IPS-11a (cell line): ENCODE results near the gene CCDC51.
A peak's percentile ranks its signal among the peaks of the same experiment; 100 is the strongest.

Experiments
- H3K4me3 ChIP-seq: one replicate; pipeline ENCODE4 v1.5.1; 2013; ENCODE audit warnings: low read depth, low read length, control low read depth

Gene CCDC51

DNA sequence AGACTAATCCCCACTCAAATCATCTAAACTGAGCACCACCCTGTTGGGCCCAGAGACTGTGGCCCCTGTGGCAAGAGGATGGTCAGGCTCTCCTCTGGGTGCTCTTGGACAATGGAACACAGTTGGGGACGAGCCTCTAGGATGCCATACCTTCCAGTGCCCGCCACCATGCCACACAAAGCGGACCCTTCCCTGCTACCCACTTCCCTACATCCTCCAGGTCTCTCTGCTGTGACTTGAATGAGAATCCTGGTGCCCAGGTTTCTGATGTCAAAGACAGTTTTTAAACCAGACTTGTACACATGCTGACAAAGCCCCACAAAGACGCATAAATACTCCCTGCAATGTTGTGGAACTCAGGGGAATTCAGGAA lies 4.7 kb downstream of the CCDC51 start:
- no peak overlapping the region for H3K4me3 ChIP-seq

DNA sequence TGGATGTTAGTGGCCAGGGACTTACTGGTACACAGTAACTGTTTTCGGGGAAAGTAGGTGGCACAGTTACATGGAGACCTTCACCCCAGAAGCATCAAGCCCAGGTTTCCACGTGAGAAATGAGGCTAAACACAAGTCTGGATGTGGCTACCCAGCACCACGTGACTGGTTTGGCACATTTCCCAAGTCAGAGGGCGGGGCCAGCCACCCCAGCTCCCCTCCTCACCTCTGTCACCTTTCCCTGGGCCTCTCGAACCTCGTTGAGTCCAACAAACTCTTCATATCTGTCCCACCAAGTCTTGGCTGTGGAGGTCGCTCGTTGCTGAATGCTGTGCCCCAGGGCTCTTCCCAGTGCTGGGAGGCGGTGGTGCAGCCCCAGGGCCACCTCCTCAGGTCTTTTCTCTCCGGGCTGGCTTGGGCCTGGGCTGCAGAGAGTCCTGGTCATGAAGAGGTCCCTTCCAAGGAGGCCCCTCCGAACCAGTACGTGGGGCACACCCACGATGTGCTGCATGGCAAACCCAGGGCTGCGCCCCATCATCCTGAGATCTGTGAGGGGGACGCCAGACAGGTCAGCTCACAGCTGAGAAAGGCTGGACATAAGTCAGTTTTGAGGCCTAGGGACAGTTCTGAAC lies 5.2 kb downstream of the CCDC51 start:
- no peak overlapping the region for H3K4me3 ChIP-seq

DNA sequence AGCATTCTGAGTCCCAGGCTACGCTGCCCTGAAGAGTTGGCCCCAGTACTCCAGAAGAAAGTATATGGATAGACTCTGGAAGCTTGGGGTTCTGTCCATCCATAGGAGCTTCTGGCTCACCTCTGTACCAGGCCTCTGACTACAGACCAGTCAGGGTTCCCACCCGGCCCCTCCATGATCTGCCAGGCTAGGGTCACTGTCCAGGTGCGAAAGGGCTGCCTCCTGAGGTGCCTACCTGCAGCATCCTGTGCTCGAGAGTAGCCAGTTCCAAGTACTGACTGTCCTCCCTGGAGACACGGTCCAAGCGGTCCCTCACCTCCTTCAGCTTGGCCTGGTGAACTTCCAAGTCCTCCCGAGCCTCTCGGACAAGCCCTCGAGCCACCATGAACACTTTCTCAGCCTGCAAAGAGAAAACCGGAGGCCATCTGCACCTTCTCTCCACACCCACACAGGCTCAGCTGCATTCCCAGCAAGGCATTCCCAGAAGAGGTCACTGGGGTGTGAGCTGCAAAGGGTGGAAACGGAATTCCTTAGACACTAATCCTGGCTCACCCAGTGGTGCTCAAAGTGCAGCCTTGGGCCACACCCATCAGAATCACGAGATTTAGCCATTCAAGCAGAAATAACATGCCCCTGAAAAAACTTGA lies 6.3 kb downstream of the CCDC51 start:
- H3K4me3 ChIP-seq = no peak overlapping the region

DNA sequence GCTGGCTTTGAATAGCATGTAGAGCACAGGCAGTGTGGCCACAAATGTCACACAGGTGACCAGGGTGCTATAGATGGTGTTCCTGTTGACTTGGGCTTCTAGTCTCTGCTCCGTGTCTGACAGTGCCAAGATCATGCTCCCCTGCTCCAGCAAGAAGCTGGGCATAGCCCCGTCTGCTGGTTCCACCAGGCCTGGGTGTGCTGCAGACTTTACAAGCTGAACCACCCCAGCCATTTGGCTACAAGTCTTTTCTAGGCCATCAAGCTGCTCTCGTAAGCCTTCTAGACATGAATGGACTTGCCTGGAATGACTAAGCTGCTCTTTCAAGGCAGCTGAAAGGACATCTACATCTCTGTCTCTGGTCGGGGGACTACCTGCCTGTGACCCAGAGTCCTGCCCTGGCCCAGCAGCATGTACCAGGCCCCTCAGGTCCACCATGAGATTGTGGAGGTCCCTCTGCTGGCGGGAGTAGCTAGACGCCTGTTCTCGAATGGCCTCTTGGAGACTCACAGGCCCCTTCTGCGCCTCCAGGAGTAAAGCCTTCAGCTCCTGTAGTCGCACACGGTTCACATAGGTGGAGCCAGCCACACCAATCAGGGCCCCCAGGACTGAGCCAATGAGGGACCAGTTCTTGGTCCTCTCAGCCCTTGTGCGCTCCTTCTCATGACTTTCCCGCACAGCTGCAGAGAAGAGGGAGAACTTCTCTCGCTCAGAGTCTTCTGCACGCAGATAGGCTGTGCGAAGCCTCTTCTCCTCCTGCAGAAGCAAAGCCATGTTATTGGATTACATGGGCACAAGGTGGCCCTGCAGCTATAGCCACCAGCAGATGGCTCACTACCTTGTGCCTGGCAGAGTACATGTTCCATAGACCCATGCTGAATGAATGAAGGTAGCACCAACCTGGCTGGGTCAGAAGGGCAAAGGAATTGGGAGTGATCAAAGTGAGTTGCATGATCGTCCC lies 7.2 kb downstream of the CCDC51 start:
- H3K4me3 ChIP-seq = no peak overlapping the region

DNA sequence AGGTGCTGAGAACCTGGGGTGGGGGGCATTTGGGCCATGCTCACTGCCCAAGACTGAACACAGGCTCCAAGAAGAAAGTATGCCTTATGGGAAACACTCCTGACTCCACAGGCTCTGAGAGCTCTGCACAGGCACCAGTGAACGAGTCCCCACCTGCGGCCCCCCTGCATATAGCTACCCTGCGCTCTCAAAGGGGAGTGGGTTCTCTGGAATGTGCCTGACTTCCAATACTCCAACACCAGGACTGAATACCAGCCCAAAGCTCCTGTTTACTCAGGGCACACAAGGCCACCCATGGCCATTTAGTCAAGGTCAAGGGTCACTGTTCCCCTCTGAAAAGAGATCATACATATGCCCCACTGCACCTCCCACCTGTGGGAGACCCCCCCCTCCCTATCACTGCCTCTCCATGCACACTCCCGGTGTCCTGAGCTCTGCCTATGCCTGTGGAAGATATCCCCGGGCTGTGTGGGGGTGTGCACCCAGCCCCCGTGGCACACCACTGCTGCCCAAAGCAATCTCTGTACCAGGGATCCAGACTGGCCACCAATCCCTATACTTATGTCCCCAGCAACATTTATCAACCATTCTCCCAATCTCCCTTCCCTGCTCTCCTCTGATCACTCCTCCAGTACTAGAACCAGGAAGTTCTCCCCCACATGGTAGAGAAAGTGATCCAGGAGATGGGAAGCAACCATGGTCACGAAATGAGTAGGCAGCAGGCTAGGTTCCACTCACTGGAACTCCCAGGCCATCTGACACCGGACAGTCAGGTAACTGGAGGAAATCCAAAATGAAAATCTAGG lies 8.5 kb downstream of the CCDC51 start:
- no peak overlapping the region for H3K4me3 ChIP-seq

DNA sequence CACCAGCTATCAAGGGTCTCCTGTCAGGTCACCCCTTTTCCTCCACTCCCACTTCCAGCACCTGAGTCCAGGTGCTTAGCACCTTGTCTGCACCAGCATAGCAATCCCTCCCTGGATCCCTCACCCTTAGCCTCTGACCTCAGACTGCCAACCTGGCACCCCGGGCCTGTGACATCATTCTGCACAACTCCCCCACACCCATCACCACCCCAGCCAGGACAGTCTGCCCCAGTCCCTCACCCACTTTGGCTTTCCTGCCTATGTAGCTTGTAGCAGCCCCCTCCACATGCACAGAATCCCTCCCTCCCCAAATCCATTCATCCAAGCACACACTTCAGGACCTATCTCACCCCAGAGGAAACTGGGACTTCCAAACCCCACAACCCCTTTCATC lies 9.2 kb downstream of the CCDC51 start:
- no peak overlapping the region for H3K4me3 ChIP-seq

DNA sequence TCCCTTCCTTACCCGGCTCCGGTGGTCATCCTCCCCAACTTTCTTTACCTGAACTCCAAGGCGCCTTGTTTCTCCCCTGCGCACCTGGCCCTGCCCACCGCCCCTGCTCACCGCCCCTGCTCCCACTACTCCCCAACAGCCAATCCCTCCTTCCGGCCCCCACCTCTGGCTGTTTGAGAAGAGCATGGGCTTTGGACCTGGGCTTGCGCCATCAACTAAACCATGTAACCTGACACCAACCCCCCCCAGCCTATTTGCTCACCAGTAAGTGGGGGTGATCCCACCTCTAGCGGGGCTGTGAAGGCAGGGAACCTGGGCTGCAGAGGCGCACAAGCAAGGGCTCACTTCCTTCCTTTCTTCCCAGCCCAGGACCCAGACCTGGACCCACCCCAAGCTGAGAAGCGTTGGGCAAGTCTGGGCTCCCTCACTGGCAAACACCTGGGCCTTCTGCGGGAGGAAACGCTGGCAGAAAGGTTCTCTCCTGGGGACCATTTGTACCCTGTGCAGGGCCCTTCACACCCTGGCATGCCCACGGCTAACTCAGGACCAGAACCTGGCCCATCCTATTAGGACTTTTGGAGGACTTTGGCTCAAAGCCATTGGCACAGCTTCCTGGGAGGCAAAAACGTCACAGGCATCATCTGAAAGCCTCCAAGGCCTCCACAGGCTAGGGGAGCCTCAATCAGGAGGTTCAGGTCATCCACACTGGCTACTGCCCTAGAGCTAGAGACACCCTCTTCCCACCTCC lies 9.8 kb downstream of the CCDC51 start, which contains the start of gene PLXNB1:
TSS of gene PLXNB1 (minus strand) at position 127 of the 748 bp plus-strand sequence. CDS start 5,475 bp downstream, outside the sequence.
- peak within 1 kb of the TSS; percentile 63 for H3K4me3 ChIP-seq

DNA sequence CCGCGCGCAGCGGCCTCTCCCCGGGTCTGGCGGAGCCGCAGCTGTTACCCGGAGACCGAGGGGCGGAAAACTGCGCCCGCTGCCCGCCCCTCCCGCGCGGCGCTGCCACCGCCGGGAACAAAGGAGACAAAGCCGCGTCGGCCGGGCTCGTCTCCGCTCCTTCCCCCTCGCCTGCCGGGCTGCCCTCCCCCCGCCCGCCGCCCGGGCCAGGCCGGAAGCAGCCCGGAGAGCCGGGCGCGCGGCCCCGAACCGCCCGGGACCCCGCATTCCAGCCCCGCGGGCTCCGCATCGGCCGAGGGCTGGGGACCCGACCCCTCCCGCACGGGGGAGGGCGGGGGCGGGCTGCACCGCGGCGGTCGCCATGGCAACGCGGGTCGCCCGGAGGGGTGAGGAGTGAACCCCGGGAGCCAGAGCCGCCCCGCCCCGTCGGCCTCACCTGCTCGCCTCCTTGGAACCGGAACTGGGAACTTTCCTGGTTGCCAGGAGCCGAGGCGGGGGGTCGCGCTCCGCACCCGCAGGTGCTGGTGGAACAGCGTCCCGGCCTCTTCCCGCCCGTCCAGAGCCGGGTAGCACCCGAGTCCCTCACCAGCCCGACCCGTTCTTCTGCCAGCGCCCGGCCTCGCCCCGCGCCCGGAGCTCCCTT lies 10.5 kb downstream of the CCDC51 start:
- H3K4me3 ChIP-seq = peak overlapping the region; percentile 63

DNA sequence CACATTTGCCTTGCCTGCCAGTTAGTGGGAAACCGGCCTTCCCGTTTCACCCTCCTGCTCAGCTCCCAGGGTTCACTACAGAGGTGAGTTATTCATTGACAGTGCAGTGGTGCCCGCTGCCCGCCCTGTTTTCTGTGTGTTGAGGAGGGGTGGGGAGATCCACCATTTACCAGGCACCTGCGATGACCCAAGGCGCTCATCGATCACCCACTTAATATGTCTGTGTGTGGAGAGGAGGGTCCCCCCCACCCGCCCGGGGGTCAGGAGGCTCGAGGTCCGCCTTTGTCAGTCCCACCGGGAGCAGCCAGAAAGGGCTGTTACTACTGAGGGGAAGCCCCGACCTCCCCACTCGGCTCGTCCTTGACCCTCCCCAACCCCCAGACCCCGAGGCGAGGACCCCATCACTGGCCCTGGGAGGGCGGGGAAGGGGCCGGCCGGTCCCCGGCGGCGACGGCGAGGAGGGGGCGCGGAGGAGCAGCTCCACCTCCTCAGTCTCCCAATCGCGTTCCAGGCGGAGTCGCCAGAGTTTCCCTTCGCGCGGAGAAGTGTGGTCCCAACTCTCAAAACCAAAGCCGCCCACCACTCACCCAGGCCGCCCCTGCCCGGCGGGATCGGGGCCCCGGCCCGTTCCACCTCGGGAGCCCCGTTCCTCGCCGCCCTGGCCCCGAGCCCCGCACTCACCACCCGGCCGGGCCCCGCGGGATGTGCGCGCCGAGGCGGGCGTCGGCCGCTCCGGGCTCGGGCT lies 11.2 kb downstream of the CCDC51 start:
- peak overlapping the region; percentile 63 for H3K4me3 ChIP-seq

DNA sequence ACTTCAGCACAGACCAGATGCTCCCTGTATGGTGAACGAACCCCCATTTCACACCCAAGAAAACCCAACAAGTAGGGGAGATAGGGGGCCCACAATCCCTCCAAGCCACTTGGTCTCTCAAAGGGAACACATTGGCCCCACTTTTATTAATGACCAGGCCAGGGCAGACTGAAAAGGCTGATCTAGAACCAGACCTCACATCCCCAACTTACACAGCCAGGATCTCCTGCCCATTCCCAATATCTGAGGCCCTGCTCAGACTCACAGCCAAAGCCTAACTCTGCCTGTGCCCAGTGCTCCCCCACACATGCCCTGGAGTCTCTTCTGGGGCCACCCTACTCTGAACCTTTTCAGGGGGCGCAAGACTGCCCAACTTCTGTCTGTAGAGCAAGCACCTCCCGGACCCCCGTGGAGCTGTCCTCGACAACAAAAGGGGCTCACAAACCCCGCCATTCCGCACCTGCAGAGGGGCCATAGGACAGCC lies 11.8 kb downstream of the CCDC51 start:
- peak overlapping the region; percentile 63 for H3K4me3 ChIP-seq

DNA sequence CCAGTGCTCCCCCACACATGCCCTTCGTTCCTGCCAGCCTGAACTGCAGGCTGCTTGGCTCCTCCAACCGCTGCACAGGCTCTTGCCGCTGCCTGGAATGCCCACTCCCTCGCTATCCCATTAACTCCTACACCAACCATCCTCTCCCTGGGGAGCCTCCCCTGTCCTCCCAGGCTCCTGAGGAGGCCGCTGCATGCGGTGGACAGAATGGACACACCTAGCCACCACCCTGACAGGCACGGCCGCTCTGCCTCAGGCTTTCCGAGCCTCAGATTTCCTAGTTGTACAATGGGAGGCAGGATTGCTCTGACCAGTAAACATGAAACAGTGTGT lies 12.3 kb downstream of the CCDC51 start:
- H3K4me3 ChIP-seq = no peak overlapping the region

DNA sequence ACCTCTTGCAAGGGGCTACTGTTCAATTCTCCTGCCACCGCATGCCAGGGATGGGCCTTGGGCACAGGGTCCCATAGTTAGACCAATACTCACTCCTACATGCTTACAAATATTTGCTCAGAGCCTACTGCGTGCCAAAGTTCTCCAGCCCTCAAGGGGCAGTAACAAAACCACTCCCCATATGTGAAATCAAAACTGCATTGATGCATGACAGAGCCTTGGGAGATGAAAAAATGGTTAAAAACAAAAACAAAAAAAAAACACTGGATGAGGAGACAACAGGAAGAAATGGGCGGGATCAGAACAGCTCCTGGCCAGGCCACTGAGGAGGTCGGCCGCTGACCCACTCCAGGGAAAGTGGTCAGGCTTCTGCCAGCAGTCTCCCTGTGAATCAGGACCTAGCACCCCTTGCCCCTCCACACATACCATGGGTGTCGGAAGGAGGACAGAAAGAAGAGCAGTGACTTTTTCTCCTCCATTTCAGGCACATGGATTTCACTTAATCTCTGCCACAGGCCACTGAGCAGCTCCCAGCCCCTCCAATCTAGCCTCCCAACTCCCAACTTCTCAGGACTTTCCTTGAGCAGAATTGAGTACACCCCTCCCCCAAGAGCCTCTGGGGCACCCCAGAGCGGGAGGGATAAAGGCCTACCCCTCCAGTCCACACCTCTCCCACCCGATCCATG lies 12.8 kb downstream of the CCDC51 start:
- H3K4me3 ChIP-seq = no peak overlapping the region

DNA sequence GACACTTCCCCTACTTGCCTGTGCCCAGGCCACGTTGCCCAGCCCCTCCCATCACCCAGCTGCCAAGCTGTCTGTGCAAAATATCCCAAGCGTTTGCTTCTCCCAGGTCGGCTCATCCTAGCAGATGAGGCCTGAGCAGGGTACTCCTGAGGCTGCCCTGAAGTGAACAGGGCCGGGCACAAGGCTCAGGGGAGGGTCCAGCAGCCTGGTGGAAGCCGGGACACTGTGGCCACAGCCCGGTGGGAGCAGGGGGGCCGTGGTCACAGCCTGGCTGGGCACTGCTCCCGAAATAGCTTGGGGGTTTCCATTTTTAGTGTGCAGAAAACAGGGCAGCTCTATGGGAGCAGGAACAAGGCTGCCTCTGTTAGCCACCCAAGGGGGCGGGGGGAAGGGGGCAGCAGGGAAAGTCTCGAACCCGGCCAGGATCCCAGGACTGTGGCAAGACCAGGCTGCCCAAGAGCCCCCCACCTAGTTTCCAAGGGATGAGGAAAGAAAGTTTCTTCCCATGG lies 13.5 kb downstream of the CCDC51 start:
- H3K4me3 ChIP-seq = no peak overlapping the region

DNA sequence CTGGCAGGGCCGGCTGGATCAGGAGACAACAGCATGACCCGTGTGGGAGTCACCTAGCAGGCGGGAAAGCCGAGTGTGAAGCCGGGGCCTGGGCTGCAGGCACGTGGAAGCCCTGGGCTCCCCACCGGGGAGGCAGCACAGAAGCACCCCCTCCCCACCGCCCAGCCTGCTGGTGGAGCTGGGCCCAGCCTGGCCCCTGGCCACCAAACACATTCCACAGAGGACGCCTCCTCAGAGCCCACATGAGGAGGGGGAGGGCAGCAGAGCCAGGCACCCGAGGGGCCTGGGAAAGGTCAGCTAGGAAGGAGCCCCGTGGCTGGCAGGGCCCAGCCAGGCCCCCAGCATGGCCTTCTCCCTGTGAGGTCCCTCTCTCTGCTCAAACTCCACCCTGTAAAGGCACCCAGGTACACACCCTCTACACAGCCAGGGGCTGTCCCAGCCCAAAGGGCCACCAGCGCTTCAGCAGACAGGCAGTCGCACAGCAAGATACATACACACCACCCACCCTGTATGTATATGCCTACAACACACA lies 14.6 kb downstream of the CCDC51 start:
- no peak overlapping the region for H3K4me3 ChIP-seq

DNA sequence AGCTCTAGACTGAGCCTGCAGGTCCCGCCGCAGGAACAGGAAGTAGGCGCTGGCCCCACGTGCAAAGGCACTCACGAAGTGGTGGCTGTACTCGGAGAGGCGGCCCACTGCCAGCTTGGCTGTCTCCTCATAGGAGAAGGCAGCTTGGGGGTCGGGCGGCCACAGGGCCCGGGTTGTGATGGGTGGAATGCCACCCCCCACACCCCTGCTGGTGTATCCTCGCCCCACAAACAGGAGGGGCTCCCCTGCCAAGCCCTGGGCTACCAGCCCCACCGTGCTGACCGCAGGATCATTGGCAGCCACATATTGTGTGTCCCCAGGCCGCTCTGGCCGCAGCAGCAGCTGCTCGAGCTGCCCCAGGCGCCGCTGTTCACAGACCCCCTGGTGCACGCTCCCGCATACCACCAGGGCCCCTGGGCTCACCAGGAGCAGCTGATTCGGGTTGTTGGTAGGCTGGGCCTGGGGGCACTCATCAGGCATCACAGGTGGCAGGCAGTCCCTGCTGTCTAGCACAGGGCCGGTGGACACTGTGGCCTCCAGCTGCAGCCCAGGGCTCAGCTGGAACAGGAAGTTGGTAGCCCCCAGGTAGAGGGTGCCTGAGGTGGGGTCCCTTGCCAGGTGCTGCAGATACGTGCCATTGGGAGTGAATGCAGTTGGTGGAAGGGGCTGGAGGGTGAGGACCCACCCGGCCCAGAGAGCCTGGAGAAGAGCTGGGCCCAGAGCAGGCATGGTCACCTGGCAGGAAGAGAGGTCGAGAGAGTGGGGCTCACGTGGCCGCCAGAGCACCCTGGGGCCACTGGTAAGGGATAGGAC lies 15.8 kb downstream of the CCDC51 start:
- no peak overlapping the region for H3K4me3 ChIP-seq

DNA sequence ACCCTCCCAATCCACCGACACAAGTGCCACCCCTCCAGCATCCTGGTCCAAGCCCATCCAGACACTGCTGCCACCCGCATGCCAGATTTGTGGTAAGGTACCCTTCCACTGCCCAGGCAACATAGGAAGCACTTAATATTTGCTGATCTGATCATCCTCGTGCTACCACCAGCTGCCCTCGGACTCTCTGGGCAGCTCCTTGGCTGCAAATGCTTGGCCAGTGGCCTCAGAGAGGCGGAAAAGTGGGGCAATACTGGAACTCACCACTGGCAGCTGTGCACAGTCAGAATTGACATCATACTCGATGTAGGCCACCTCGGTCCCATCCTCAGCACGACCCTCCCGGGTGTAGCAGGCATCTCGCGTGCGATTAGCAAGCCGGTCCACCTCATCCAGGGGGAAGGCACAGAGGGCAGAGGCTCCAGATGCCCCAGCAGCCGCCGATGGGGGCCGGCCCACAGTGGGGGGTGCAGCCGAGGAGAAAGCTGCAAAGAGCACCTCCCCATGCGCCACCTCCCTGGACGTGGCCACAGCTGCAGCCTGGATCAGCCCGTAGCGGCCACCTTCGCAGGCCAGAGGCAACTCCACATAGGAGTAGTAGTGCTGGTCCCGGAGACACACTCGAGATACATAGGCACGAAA lies 16.6 kb downstream of the CCDC51 start:
- H3K4me3 ChIP-seq = no peak overlapping the region

DNA sequence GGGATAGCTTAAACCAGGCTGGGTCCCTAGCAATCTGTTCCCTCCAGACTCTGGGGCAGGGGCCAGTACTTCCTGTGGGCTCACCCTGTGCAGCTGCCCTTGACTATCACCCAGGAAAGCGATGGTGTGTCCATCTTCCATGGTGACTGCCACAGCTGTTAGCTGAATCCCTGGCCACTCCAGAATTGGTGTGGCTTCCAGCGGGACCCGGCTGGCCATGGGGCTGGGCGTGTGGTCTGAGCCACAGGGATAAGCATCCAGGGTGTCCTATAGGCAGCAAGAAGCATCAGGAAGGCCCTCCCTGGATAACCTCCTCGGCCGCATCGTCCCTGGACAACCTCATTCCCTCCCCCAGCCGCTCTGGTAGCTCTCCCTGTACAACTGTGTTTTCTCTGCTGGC lies 17.2 kb downstream of the CCDC51 start:
- no peak overlapping the region for H3K4me3 ChIP-seq
